HepG2 (cell line): ENCODE results near the gene AANAT. TPM values are rescaled to one million over a fixed set of nuclear protein-coding genes. Genes with fewer than 3 reads are reported as not detected.

Source experiments
- BCL3 ChIP-seq: sonication (generic); formaldehyde crosslinking; IDR thresholded peaks from 2 replicates; pipeline ENCODE4 v1.5.1; 2020; ENCODE audit warnings: mild to moderate bottlenecking, missing genetic modification reagents, moderate library complexity
- MAX ChIP-seq: IDR thresholded peaks from 2 replicates; pipeline ENCODE4 v1.6.1; 2012; ENCODE audit warnings: inconsistent platforms
- MNT ChIP-seq: fragments of 450-650 bp; IDR thresholded peaks from 2 replicates; pipeline ENCODE4 v1.6.1; 2016
- REL ChIP-seq: sonication (generic); formaldehyde crosslinking; conservative IDR thresholded peaks from 2 replicates; pipeline ENCODE4 v1.8.0; 2022; ENCODE audit warnings: mild to moderate bottlenecking, missing genetic modification reagents, moderate library complexity
- TCF12 ChIP-seq, 2 experiments: fragments of 450-650 bp in 1 of 2; sonication (generic) in 1 of 2; formaldehyde crosslinking in 1 of 2; IDR thresholded peaks; 2 replicates each; pipeline versions ENCODE4 v1.6.1 to v1.8.0; 2017 to 2022; ENCODE audit warnings: antibody characterized with exemption in 1 of 2, mild to moderate bottlenecking in 1 of 2, missing genetic modification reagents in 1 of 2, moderate library complexity in 1 of 2
- THAP9 ChIP-seq: sonication (generic); formaldehyde crosslinking; IDR thresholded peaks from 2 replicates; pipeline ENCODE4; 2020; ENCODE audit warnings: missing genetic modification reagents, mild to moderate bottlenecking, borderline replicate concordance
- YEATS2 ChIP-seq: sonication (generic); formaldehyde crosslinking; IDR thresholded peaks from 2 replicates; pipeline ENCODE4 v1.4.0; 2020; ENCODE audit warnings: missing genetic modification reagents, borderline replicate concordance
- ZNF30 ChIP-seq: sonication (generic); formaldehyde crosslinking; IDR thresholded peaks from 2 replicates; pipeline ENCODE4 v1.5.0; 2020; ENCODE audit warnings: mild to moderate bottlenecking, missing genetic modification reagents
- ZNF414 ChIP-seq: sonication (generic); formaldehyde crosslinking; IDR thresholded peaks from 2 replicates; pipeline ENCODE4 v1.5.0; 2020; ENCODE audit warnings: missing genetic modification reagents
- ZNF431 ChIP-seq: sonication (generic); formaldehyde crosslinking; IDR thresholded peaks from 2 replicates; pipeline ENCODE4 v1.9.0; 2022; ENCODE audit warnings: missing genetic modification reagents, low read depth, mild to moderate bottlenecking, borderline replicate concordance
- ZNF609 ChIP-seq: sonication (generic); formaldehyde crosslinking; IDR thresholded peaks from 2 replicates; pipeline ENCODE4 v1.4.0; 2020; ENCODE audit warnings: mild to moderate bottlenecking, missing genetic modification reagents, borderline replicate concordance
- ZNF616 ChIP-seq: sonication (generic); formaldehyde crosslinking; IDR thresholded peaks from 2 replicates; pipeline ENCODE4 v1.5.0; 2020; ENCODE audit warnings: low read depth, mild to moderate bottlenecking, missing genetic modification reagents
- polyA plus RNA-seq, 8 experiments: library from polyadenylated mRNA; depleted of rRNA in 3 of 8; stranded (reverse) in 7 of 8; unstranded in 1 of 8; fragments of >200 nt; fragmentation: Illumina TruSeq in 4 of 8; extraction: Trizol in 4 of 8; gene quantifications; 2 replicates each; pipeline versions ENCODE4 v1.2.1 to v1.2.3, GENCODE V29; 2011 to 2016; ENCODE audit warnings: low read depth in 4 of 8, missing spikeins in 1 of 8, mixed read lengths in 1 of 8; ENCODE audit not compliant: insufficient read depth in 1 of 8
- total RNA-seq, 5 experiments: library from RNA; depleted of rRNA; stranded (reverse); fragments of >200 nt; fragmentation: Illumina TruSeq; extraction: Trizol; gene quantifications; 2 replicates each; pipeline ENCODE4 v1.2.3, GENCODE V29; 2016; ENCODE audit warnings: low read depth in 1 of 5

Gene AANAT
- total and polyA plus RNA-seq, 2 of the 13 experiments (the other 11 are each of a cell fraction or from before 2014, with no cell fraction given) = 0.07 TPM; not detected in 1

GRCh38 chr17:76501018-76501826, 33.8 kb downstream of the AANAT start, which contains the start of gene RHBDF2 (continued):
- TF ChIP-seq ZNF431 (CRISPR knock-in tag) (no peak), ZNF30 (no peak), MNT (no peak), ZNF414 (CRISPR knock-in tag) (no peak), ZNF609 (CRISPR knock-in tag) (no peak), BCL3 (peak; percentile 87; the same call in 1 of the 2 replicates), YEATS2 (CRISPR knock-in tag) (no peak), REL (CRISPR knock-in tag) (no peak), MAX (peak; percentile 76), THAP9 (CRISPR knock-in tag) (no peak), TCF12 (IDR thresholded peaks at IDR 0.05) (no peak), TCF12 (CRISPR knock-in tag; IDR thresholded peaks at IDR 0.05) (peak; percentile 75; the same call in 1 of the 2 replicates), ZNF616 (CRISPR knock-in tag) (no peak)
